ENCODE results near the gene ID2.

ID2 gene

DNA sequence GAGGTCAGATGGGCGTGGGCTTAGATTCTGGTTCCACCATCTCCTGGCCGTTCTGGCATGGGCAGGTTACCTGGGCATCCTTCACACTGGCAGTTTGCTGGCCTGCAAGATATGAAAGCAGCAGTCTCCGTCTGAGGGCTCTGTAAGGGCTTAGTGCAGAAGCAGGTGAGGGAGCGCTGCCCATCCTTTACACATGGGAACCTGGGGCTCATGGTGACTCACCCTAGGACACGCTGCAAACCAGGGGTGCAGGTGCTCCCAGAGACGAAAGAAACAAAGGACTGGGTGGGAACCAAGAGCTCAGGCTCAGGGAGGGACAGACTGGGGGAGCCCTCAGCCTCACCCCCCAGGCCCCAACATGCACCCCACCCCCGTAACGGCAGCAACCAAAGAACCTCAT, 10.7 kb upstream of the ID2 start:
- no peak for DNase-seq

DNA sequence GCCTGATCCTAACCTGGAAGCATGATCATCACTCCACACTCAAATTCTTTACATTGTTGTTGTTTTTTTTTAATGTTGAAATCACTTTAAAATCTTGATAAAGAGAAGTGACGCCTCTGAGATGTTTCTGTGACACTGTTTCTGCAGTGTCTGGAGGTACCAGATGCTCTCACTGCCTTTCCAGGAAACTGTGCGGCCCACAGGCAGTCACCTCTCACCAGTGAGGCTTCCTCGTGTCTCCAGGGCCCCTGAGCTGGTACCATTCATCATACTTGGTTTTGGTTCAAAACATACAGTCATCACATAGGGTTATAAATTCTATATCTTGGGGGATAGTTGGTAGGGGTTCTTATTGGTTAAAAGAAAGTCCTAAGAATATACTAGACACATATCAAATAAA, 10.1 kb upstream of the ID2 start:
- no peak for DNase-seq

DNA sequence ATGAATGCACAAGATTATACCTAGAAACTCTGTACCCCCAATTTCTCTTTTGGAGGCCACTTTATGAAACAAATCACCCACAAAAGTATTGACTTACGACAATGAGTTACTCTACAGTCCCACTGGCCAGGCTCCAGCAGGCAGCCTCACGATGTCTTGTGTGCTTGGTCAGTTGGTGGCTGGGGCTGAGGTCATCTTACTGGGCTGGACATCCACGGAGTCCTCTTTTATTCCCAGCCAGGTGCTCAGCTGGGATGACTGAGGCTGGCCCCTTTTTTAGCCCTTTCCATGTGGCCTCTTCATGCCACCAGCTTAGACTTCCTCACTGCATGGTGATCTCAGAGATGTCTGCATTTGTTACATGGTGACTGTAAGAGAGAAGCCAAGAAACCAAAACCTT, 8.9 kb upstream of the ID2 start:
- DNase-seq: no peak

DNA sequence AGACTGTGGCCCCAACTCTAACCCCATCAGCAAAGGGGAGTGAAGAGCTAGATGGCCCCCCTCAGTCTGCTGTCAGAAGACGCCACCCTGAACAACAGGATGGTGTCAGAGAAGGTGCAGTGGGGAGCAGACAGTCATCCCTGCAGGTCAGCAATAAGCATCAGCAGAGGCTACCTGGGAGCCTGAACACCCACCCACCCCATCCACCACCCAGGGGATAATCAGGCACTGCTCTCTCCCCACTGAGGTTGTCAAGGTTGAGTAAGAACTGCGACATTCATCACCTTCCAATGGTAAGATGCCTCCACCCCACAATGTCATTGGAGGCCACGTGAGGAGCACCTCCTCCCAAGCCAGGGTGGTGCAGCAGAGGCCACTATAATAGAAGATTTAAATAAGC, 8.5 kb upstream of the ID2 start:
- DNase-seq: no peak

DNA sequence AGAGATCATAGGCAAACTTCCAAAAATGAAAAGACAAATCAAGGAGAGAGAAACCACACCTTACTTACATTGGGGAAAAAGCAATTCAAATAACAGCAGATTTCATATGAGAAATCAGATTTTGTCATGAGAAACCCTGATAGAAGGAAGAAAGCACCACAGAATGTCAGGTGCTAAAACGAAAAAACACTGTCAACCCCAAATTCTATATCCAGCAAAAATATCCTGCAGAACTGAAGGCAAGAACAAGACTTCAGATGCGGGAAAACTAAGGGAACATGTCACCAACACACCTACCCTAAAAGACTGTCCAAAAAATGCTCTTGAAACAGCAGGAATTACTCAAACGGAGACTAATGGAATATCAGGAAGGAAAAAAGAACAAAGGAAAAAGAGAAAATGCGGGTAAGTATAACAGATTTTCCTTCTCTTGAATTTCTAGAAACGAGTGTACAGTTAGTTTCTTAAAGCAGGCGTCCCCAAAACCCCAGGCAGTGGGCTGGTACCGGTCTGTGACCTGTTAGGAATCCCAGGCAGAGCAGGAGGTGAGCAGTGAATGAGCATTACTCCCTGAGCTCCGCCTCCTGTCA, 7.3 kb upstream of the ID2 start:
- DNase-seq: no peak

DNA sequence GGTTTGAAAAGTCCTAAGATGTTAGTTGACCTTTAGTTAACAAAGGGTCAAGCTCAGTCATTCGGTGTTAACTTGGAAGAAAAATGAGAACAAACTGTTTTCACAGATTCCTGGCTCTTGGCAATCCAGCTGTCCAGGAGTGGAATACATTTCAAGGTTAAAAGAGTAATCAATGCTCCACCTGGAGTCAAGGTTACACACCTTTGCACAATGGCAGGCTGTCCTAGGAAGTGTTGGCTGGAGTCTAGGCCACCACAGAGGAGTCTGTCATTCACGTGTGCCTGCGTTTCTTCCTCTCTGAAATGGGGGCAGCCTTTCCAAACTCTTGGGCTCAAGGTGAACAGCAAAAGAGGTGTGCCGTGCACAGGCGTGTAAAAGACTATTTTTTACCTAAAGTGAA, 6.3 kb upstream of the ID2 start:
- no peak for DNase-seq

DNA sequence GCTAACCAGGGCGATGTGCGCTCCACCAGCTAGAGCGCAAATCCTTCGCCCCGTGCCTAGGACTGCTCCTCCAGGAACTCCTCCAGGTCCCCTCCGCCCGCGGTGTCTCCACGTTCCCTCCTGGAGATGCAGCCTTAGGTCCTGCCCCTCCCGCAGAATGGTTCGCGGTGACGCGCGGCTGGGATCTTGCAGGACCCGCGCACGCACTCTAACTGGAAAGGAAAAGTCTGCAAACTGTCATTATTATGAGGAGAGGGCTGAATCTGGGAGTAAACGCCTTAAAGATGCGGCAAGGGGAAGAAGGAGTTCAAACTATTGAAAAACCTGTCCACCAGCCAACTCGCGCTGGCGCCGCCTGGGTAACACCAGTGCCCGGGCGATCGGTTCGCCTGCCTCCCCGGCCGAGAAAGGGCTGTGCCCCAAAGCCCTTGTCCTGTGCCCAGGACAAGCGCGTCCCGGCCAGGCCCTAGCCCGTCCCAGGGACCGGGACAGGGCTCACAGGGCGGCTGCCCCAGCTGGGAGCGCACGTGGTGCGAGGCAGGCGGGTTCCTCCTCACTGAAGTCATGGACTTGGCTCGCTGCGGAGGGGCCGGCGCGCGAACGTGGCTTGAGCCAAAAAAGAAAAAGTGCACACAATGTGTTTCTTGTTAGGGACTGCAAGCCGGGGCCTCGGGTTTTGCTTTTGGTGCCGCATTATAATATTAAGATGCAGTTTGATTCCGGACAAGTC, 5.5 kb upstream of the ID2 start:
- no peak for DNase-seq

DNA sequence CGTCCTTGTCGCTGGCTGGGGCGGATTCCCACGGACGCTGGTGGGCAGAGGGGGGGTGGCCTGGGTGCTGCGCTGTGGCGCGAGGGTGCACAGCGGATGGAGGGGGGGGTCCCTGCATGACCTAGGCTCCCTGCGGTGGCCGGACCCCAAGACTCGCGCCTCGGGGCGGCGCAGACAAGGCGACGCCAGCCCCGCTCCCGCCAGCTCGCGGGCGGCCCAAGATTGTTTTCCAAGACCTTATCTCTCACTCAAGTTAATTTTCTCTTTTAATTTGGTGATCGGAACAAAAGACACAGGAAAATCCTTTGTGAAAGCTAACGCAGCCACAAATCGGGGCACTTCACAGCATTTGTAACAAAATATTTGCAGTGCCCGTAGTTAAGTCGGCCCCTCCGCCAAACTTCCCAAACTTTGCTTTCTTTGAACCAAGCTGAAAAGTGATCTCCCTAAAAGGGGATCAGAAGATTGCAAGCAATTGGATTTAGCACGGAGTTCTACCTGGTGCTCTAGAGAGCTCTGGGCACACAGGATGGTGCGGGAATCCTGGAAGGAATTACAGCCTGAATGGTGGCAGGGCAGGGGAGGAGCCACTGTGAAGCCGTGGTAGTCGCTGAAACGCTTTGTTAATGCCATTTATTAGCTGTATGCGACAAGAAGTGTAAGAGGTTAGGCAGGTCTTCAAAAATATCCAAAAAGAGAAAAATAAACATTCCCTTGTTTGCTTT, 4.8 kb upstream of the ID2 start:
- no peak for DNase-seq

GRCh38 chr2:8677646-8678592, 3.9 kb upstream of the ID2 start:
- peak; percentile 54 for DNase-seq

GRCh38 chr2:8678731-8679566, 2.9 kb upstream of the ID2 start:
- DNase-seq: peak; percentile 85

GRCh38 chr2:8679567-8679826, 2.4 kb upstream of the ID2 start:
- no peak for DNase-seq

DNA sequence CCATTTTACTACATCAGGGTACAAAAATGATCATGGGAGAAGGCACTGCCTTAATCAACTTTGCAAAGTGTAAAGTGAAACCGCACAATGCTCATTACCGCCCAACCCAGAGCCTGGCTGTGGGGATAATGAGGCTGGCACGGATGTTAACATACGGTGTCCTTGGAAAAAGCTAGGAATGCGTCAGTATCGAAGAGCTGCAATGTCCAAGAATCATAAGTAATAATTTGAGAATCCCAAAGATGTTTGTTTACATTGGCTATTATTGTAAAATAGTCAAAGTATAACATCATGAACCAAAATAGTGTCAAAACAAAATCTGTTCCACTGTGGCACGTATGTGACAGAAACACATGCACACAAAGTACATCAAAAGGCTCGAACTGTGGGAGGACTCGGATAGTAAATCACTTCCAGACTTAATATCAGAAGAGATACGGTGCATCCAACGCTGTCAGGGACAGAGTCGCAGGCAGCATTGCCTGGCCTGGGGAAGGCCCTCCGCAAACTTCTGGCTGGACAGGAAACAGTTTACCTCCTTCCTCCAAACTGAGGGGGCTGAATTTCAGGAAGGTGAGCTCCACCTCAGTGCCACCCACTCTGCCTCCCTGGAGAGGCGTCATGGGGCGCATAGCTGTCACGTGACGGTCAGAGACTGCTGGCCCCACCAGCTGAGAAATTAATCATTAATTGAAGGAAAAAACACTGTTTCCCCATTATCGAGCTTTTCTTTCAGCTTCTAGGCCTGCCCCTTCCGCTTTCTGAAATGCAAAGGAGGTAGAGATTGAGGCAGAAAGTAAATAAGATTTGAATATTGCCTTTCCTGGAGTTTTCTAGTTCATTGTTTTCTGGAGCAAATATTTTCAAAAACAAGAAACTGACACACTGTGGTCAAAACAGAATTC, 1.8 kb upstream of the ID2 start:
- DNase-seq: no peak

- peak; percentile 61 for DNase-seq
Measured at GRCh38 chr2:8680822-8681760, 765 bp upstream of the ID2 start.

DNA sequence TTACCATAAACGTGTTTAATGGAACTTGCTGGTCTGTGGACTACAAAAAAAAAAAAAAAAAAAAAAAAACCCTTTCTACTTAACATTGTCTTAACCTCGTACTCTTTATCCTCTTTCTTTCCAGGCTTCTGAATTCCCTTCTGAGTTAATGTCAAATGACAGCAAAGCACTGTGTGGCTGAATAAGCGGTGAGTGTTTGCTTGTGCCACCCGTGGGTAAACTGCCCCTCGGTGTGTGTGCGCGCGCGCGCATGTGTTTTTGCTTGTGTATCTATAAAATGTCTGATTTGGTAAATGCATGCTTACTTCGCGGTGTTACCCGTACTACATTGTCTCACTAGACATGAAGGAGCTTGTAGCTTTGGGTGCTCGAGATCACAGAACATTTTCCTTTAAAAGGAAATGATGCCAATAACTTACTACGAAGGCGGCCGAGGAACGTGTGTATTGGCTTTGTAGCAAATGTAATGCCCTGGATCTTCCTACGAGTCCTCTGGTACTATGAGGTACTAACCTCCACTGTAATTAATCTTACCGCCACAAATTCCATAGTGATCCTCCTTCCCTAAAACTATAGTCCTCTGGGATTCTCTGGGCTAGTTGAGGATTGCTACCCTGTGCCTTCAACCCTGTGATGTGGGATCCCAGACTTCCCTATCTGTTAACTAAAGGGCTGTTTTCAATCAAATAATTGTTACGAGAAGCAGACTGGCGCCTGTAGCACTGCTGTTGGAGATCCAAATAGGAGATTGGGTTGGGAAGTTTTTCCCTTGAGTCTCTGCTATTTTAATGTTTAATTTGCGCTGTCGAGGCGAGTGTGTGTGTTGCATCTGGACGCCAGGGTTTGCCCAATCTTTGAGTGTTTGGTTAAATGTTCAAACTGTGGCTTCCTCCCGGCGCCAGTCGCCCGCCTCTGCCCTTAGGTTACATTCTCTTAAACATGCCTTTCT, 1.1 kb downstream of the ID2 start:
- DNase-seq: peak; percentile 63

- DNase-seq: peak; percentile 47
Measured at GRCh38 chr2:8684540-8684877, 2.7 kb downstream of the ID2 start.

- peak; percentile 59 for DNase-seq
Measured at GRCh38 chr2:8684878-8685696, 3.2 kb downstream of the ID2 start.

DNA sequence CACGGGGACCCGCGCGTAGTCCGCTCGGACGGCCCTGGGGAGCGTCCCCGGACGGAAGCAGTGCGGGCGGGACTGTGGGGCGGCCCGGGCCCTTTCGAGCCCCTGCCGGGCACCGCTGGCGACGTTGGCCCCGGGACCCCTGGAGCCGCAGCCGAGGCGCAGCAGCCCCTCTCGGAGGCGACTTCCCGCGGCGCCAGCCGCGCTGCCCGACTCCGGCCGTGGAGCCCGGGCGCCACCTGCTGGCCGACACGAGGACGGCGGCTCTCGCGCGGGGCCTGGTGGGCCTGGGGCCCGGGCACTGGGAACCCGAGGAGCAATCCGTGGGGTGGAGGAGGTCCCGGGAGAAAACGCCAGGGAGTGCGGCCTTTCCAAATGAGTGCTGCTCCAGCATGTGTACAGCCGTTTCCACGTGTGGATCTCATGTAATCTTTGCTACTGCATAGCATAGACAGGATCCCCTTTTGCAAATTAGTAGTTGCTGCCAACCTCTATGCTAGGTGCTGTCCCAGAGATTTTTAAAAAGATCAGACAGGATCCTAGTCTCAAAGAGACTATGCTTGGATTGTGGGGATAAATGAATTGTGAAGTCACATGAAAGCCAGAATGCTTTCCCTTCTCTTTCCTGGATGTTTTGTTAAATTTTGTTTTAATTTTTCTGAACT, 4.0 kb downstream of the ID2 start:
- peak; percentile 91 for DNase-seq
